ENCODE results near the gene LCE1F.

LCE1F gene

GRCh38 chr1:152741656-152742055, 33.3 kb upstream of the LCE1F start:
- no peak overlapping the region for H2BK15ac ChIP-seq (replicated peaks; ENCODE audit: low read depth)

GRCh38 chr1:152743371-152744145, 31.4 kb upstream of the LCE1F start:
- Histone ChIP-seq H3K4ac (ENCODE audit: low read depth, low read length) (no peak overlapping the region), H3K23ac (ENCODE audit: low read length) (no peak overlapping the region), H2BK120ac (ENCODE audit: low read depth, low read length) (no peak overlapping the region), H2BK15ac (replicated peaks; ENCODE audit: low read depth) (no peak overlapping the region), H3K18ac (ENCODE audit: low read length) (no peak overlapping the region), H3K9ac (ENCODE audit: low read length) (no peak overlapping the region), H3K36me3 (ENCODE audit: control insufficient read depth, insufficient read depth, low read length) (no peaks in the 10 kb centered on the region), H3K4me1 (ENCODE audit: control insufficient read depth, low read depth, low read length) (no peaks in the 10 kb centered on the region), H4K8ac (ENCODE audit: low read depth, low read length) (no peak overlapping the region), H3K79me2 (ENCODE audit: control insufficient read depth, insufficient read depth, low read length) (no peaks in the 10 kb centered on the region), H4K5ac (ENCODE audit: low read length) (no peak overlapping the region), H3K56ac (ENCODE audit: low read length) (no peak overlapping the region), H2AK5ac (ENCODE audit: low read length) (no peak overlapping the region), H3K4me3 (ENCODE audit: low read length) (no peak overlapping the region), H3K4me2 (ENCODE audit: low read length) (no peak overlapping the region), H2BK5ac (ENCODE audit: low read length) (no peak overlapping the region), H3K79me1 (ENCODE audit: low read length) (no peaks in the 10 kb centered on the region), H3K27ac (ENCODE audit: low read depth, low read length) (no peak overlapping the region), H3K27me3 (ENCODE audit: insufficient read depth, low read length, poor library complexity) (no peaks in the 10 kb centered on the region)
- whole genome bisulfite sequencing (ENCODE audit: extremely low coverage, insufficient coverage, low lambda C conversion rate): no CpG with 5 or more reads among the region's 2 CpGs
- no peak for DNase-seq

More at GRCh38 chr1:152741656-152742055, 33.3 kb upstream of the LCE1F start:
- H3K4ac ChIP-seq (ENCODE audit: low read depth, low read length): no peak overlapping the region
- H3K4me1 ChIP-seq (ENCODE audit: control insufficient read depth, low read depth, low read length): no peaks in the 10 kb centered on the region
- no peak overlapping the region for H3K4me3 ChIP-seq (ENCODE audit: low read length)
- no peak overlapping the region for H2BK120ac ChIP-seq (ENCODE audit: low read depth, low read length)
- DNase-seq: no peak
- no peak overlapping the region for H3K18ac ChIP-seq (ENCODE audit: low read length)
- H4K5ac ChIP-seq (ENCODE audit: low read length): no peak overlapping the region
- no peak overlapping the region for H3K27ac ChIP-seq (ENCODE audit: low read depth, low read length)
- no peaks in the 10 kb centered on the region for H3K27me3 ChIP-seq (ENCODE audit: insufficient read depth, low read length, poor library complexity)
- H3K36me3 ChIP-seq (ENCODE audit: control insufficient read depth, insufficient read depth, low read length): no peaks in the 10 kb centered on the region
- H3K79me1 ChIP-seq (ENCODE audit: low read length): no peaks in the 10 kb centered on the region
- H3K4me2 ChIP-seq (ENCODE audit: low read length): no peak overlapping the region
- H3K56ac ChIP-seq (ENCODE audit: low read length): no peak overlapping the region
- H2AK5ac ChIP-seq (ENCODE audit: low read length): no peak overlapping the region
- H3K23ac ChIP-seq (ENCODE audit: low read length): no peak overlapping the region
- no peak overlapping the region for H2BK5ac ChIP-seq (ENCODE audit: low read length)
- H4K8ac ChIP-seq (ENCODE audit: low read depth, low read length): no peak overlapping the region
- H3K79me2 ChIP-seq (ENCODE audit: control insufficient read depth, insufficient read depth, low read length): no peaks in the 10 kb centered on the region
- no peak overlapping the region for H3K9ac ChIP-seq (ENCODE audit: low read length)

GRCh38 chr1:152745289-152745704, 29.6 kb upstream of the LCE1F start:
- Histone ChIP-seq H3K79me1 (ENCODE audit: low read length) (no peaks in the 10 kb centered on the region), H2BK15ac (replicated peaks; ENCODE audit: low read depth) (no peak overlapping the region), H2BK5ac (ENCODE audit: low read length) (no peak overlapping the region), H3K23ac (ENCODE audit: low read length) (no peak overlapping the region), H3K18ac (ENCODE audit: low read length) (no peak overlapping the region), H4K5ac (ENCODE audit: low read length) (no peak overlapping the region), H3K56ac (ENCODE audit: low read length) (no peak overlapping the region), H3K9ac (ENCODE audit: low read length) (no peak overlapping the region), H3K4me2 (ENCODE audit: low read length) (no peak overlapping the region), H3K4me1 (ENCODE audit: control insufficient read depth, low read depth, low read length) (no peaks in the 10 kb centered on the region), H4K8ac (ENCODE audit: low read depth, low read length) (no peak overlapping the region), H3K27ac (ENCODE audit: low read depth, low read length) (no peak overlapping the region), H2AK5ac (ENCODE audit: low read length) (no peak overlapping the region), H3K36me3 (ENCODE audit: control insufficient read depth, insufficient read depth, low read length) (no peaks in the 10 kb centered on the region), H3K27me3 (ENCODE audit: insufficient read depth, low read length, poor library complexity) (no peaks in the 10 kb centered on the region), H2BK120ac (ENCODE audit: low read depth, low read length) (no peak overlapping the region), H3K4me3 (ENCODE audit: low read length) (no peak overlapping the region), H3K79me2 (ENCODE audit: control insufficient read depth, insufficient read depth, low read length) (no peaks in the 10 kb centered on the region), H3K4ac (ENCODE audit: low read depth, low read length) (no peak overlapping the region)
- no peak for DNase-seq
- WGBS (ENCODE audit: extremely low coverage, insufficient coverage, low lambda C conversion rate): no CpG with 5 or more reads among the region's 4 CpGs

- no peak overlapping the region for H3K56ac ChIP-seq (ENCODE audit: low read length)
- no peak overlapping the region for H3K4me2 ChIP-seq (ENCODE audit: low read length)
- no peak overlapping the region for H3K4me3 ChIP-seq (ENCODE audit: low read length)
- H2BK15ac ChIP-seq (replicated peaks; ENCODE audit: low read depth): no peak overlapping the region
- DNase-seq: no peak
- no peak overlapping the region for H2BK120ac ChIP-seq (ENCODE audit: low read depth, low read length)
- no peak overlapping the region for H2BK5ac ChIP-seq (ENCODE audit: low read length)
- H3K27ac ChIP-seq (ENCODE audit: low read depth, low read length): no peak overlapping the region
- no CpG with 5 or more reads among the region's 6 CpGs for WGBS (ENCODE audit: extremely low coverage, insufficient coverage, low lambda C conversion rate)
- H3K79me2 ChIP-seq (ENCODE audit: control insufficient read depth, insufficient read depth, low read length): no peaks in the 10 kb centered on the region
- H3K23ac ChIP-seq (ENCODE audit: low read length): no peak overlapping the region
- no peak overlapping the region for H3K9ac ChIP-seq (ENCODE audit: low read length)
- no peak overlapping the region for H3K18ac ChIP-seq (ENCODE audit: low read length)
- no peaks in the 10 kb centered on the region for H3K4me1 ChIP-seq (ENCODE audit: control insufficient read depth, low read depth, low read length)
- H4K8ac ChIP-seq (ENCODE audit: low read depth, low read length): no peak overlapping the region
- H3K79me1 ChIP-seq (ENCODE audit: low read length): no peaks in the 10 kb centered on the region
- no peak overlapping the region for H2AK5ac ChIP-seq (ENCODE audit: low read length)
- H3K4ac ChIP-seq (ENCODE audit: low read depth, low read length): no peak overlapping the region
- H3K36me3 ChIP-seq (ENCODE audit: control insufficient read depth, insufficient read depth, low read length): no peaks in the 10 kb centered on the region
- H3K27me3 ChIP-seq (ENCODE audit: insufficient read depth, low read length, poor library complexity): no peaks in the 10 kb centered on the region
- H4K5ac ChIP-seq (ENCODE audit: low read length): no peak overlapping the region
Observed at GRCh38 chr1:152745765-152746444, 29.0 kb upstream of the LCE1F start.

GRCh38 chr1:152747831-152748230, 27.1 kb upstream of the LCE1F start:
- H3K36me3 ChIP-seq (ENCODE audit: control insufficient read depth, insufficient read depth, low read length): no peaks in the 10 kb centered on the region
- no peak overlapping the region for H2BK120ac ChIP-seq (ENCODE audit: low read depth, low read length)
- no peak overlapping the region for H2BK15ac ChIP-seq (replicated peaks; ENCODE audit: low read depth)
- no peak overlapping the region for H3K56ac ChIP-seq (ENCODE audit: low read length)
- no peak overlapping the region for H3K4me3 ChIP-seq (ENCODE audit: low read length)
- no peak overlapping the region for H3K4ac ChIP-seq (ENCODE audit: low read depth, low read length)
- no peak for DNase-seq
- no peak overlapping the region for H2AK5ac ChIP-seq (ENCODE audit: low read length)
- no peak overlapping the region for H4K8ac ChIP-seq (ENCODE audit: low read depth, low read length)
- no peak overlapping the region for H2BK5ac ChIP-seq (ENCODE audit: low read length)
- no CpG with 5 or more reads among the region's 1 CpG for whole genome bisulfite sequencing (ENCODE audit: extremely low coverage, insufficient coverage, low lambda C conversion rate)
- H4K5ac ChIP-seq (ENCODE audit: low read length): no peak overlapping the region
- no peak overlapping the region for H3K23ac ChIP-seq (ENCODE audit: low read length)
- no peak overlapping the region for H3K9ac ChIP-seq (ENCODE audit: low read length)
- no peak overlapping the region for H3K4me2 ChIP-seq (ENCODE audit: low read length)
- no peaks in the 10 kb centered on the region for H3K79me2 ChIP-seq (ENCODE audit: control insufficient read depth, insufficient read depth, low read length)
- no peak overlapping the region for H3K18ac ChIP-seq (ENCODE audit: low read length)
- H3K4me1 ChIP-seq (ENCODE audit: control insufficient read depth, low read depth, low read length): no peaks in the 10 kb centered on the region
- H3K79me1 ChIP-seq (ENCODE audit: low read length): no peaks in the 10 kb centered on the region
- H3K27ac ChIP-seq (ENCODE audit: low read depth, low read length): no peak overlapping the region
- no peaks in the 10 kb centered on the region for H3K27me3 ChIP-seq (ENCODE audit: insufficient read depth, low read length, poor library complexity)

All from mesendoderm (in vitro differentiated cells).